Measurements from ENCODE around the gene PDE4D. TPM values are rescaled to one million over a fixed set of nuclear protein-coding genes. Genes with fewer than 3 reads are reported as not detected.

The PDE4D gene
- total RNA-seq, 4 donors from 2014 or later = 6.7 to 21.0 (median 15.0) TPM

GRCh38 chr5:59433174-59433573 lies 460.4 kb downstream of the PDE4D start:
- DNase-seq (ENCODE audit: low spot score in 2 of 2) = no peak
- H3K4me3 ChIP-seq (ENCODE audit: low read depth, poor library complexity, severe bottlenecking) = no peak overlapping the region
- TF ChIP-seq CTCF (IDR thresholded peaks at IDR 0.05) (no peak), POLR2A (IDR thresholded peaks at IDR 0.05) (no peak)
- WGBS, 2 donors = 66 to 77% methylated on average over 1 of the region's 1 CpG
- intact Hi-C loops (cut with DNase I; ENCODE audit: low total_unique reads) = no loop called here

- WGBS, 2 donors = 71 to 81% methylated on average over 9 of the region's 9 CpGs
- no peak for DNase-seq (ENCODE audit: low spot score in 2 of 2)
- intact Hi-C loops (cut with DNase I; ENCODE audit: low total_unique reads) = no loop called here
Observed at GRCh38 chr5:59430066-59430685, 463.4 kb downstream of the PDE4D start.

GRCh38 chr5:59428391-59428790 lies 465.1 kb downstream of the PDE4D start:
- intact Hi-C loops (cut with DNase I; ENCODE audit: low total_unique reads) = no loop called here
- TF ChIP-seq POLR2A (IDR thresholded peaks at IDR 0.05) = no peak
- no peak for TF ChIP-seq CTCF (IDR thresholded peaks at IDR 0.05)

More at GRCh38 chr5:59430066-59430685, 463.4 kb downstream of the PDE4D start:
- no peak for TF ChIP-seq POLR2A (IDR thresholded peaks at IDR 0.05)
- no peak for TF ChIP-seq CTCF (IDR thresholded peaks at IDR 0.05)
- no peak overlapping the region for H3K4me3 ChIP-seq (ENCODE audit: low read depth, poor library complexity, severe bottlenecking)

GRCh38 chr5:59424515-59424914 lies 469.0 kb downstream of the PDE4D start:
- intact Hi-C loops (cut with DNase I; ENCODE audit: low total_unique reads) = no loop called here
- DNase-seq (ENCODE audit: low spot score in 2 of 2) = no peak
- 83 to 88% methylated on average over 3 of the region's 3 CpGs for WGBS, 2 donors
- TF ChIP-seq CTCF (IDR thresholded peaks at IDR 0.05) (no peak), POLR2A (IDR thresholded peaks at IDR 0.05) (no peak)
- no peak overlapping the region for H3K4me3 ChIP-seq (ENCODE audit: low read depth, poor library complexity, severe bottlenecking)

More at GRCh38 chr5:59428391-59428790, 465.1 kb downstream of the PDE4D start:
- WGBS, 2 donors = 75 to 80% methylated on average over 2 of the region's 2 CpGs
- no peak for DNase-seq (ENCODE audit: low spot score in 2 of 2)
- H3K4me3 ChIP-seq (ENCODE audit: low read depth, poor library complexity, severe bottlenecking) = no peak overlapping the region

GRCh38 chr5:59423021-59423420 lies 470.5 kb downstream of the PDE4D start:
- intact Hi-C loops (cut with DNase I; ENCODE audit: low total_unique reads) = no loop called here
- H3K4me3 ChIP-seq (ENCODE audit: low read depth, poor library complexity, severe bottlenecking) = no peak overlapping the region
- TF ChIP-seq POLR2A (IDR thresholded peaks at IDR 0.05) (no peak), CTCF (IDR thresholded peaks at IDR 0.05) (no peak)
- DNase-seq (ENCODE audit: low spot score in 2 of 2) = no peak
